BE2C (cell line): ENCODE results near the gene MALT1.

Experiments
- DNase-seq: peaks from one replicate; pipeline ENCODE4 v3.0.0-alpha.2; 2020
- H3K27me3 ChIP-seq: fragments of 250-450 bp; sonication (Bioruptor Pico); 2 replicates; pipeline ENCODE4 v1.5.1; 2020; ENCODE audit warnings: mild to moderate bottlenecking
- H3K36me3 ChIP-seq: fragments of 250-450 bp; sonication (Bioruptor Pico); 2 replicates; pipeline ENCODE4 v1.5.1; 2020; ENCODE audit warnings: mild to moderate bottlenecking
- H3K4me1 ChIP-seq: fragments of 250-450 bp; sonication (Bioruptor Pico); 2 replicates; pipeline ENCODE4 v1.5.1; 2020
- H3K4me3 ChIP-seq: 2 replicates; pipeline ENCODE4 v1.5.1; 2011; ENCODE audit warnings: low read depth, low read length
- H3K9me3 ChIP-seq: fragments of 250-450 bp; sonication (Bioruptor Pico); 2 replicates; pipeline ENCODE4 v1.5.1; 2020
- TF ChIP-seq, protein P1 (sequence below): IDR thresholded peaks from 2 replicates; pipeline ENCODE4 v1.5.1; 2012; ENCODE audit warnings: mild to moderate bottlenecking, low read depth, low read length

Gene MALT1

GRCh38 chr18:58785870-58786269 is 114.6 kb downstream of the MALT1 start:
- no peak for DNase-seq
- no peaks in the 10 kb centered on the region for H3K4me1 ChIP-seq
- no peaks in the 10 kb centered on the region for H3K9me3 ChIP-seq
- TF ChIP-seq, protein P1, sequence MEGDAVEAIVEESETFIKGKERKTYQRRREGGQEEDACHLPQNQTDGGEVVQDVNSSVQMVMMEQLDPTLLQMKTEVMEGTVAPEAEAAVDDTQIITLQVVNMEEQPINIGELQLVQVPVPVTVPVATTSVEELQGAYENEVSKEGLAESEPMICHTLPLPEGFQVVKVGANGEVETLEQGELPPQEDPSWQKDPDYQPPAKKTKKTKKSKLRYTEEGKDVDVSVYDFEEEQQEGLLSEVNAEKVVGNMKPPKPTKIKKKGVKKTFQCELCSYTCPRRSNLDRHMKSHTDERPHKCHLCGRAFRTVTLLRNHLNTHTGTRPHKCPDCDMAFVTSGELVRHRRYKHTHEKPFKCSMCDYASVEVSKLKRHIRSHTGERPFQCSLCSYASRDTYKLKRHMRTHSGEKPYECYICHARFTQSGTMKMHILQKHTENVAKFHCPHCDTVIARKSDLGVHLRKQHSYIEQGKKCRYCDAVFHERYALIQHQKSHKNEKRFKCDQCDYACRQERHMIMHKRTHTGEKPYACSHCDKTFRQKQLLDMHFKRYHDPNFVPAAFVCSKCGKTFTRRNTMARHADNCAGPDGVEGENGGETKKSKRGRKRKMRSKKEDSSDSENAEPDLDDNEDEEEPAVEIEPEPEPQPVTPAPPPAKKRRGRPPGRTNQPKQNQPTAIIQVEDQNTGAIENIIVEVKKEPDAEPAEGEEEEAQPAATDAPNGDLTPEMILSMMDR: no peak
- no peaks in the 10 kb centered on the region for H3K27me3 ChIP-seq
- no peaks in the 10 kb centered on the region for H3K36me3 ChIP-seq
- H3K4me3 ChIP-seq: no peak overlapping the region

DNA sequence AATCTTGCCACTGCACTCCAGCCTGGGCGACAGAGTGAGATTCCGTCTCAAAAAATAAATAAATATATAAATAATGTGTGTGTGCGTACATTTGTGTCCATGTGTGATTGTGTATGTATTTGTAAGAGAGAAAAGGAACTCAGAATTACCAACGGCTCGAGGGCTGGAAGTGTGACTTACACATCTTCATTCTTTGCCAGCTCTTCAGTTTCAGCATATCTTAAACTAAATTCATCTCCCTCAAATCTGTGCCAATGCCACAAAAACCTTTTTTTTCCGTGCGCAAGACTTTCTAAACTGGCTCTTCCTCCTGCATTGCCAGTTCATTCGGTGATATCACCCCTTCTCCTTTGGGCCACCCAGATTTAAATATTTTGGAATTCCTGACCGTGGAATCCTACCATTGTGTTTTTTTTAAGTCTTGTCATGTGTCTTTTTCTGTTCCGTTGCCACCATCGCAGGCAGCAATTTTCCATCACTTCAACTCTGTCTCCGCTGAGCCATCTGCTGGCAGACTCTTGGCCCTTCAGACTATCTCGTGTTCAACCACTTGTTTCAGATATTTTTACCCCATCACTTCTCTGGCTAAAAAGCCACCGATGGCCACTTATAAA is 116.4 kb downstream of the MALT1 start:
- no peaks in the 10 kb centered on the region for H3K9me3 ChIP-seq
- no peaks in the 10 kb centered on the region for H3K36me3 ChIP-seq
- H3K4me1 ChIP-seq: no peaks in the 10 kb centered on the region
- no peaks in the 10 kb centered on the region for H3K27me3 ChIP-seq
- TF ChIP-seq, protein P1: no peak
- H3K4me3 ChIP-seq: no peak overlapping the region
- DNase-seq: no peak

- H3K27me3 ChIP-seq: no peaks in the 10 kb centered on the region
- no peak overlapping the region for H3K4me3 ChIP-seq
- no peaks in the 10 kb centered on the region for H3K9me3 ChIP-seq
- DNase-seq: no peak
- no peaks in the 10 kb centered on the region for H3K4me1 ChIP-seq
- TF ChIP-seq, protein P1: no peak
- H3K36me3 ChIP-seq: no peaks in the 10 kb centered on the region
Observed at GRCh38 chr18:58788470-58788869, 117.2 kb downstream of the MALT1 start.

GRCh38 chr18:58788971-58789875 is 118.0 kb downstream of the MALT1 start:
- DNase-seq: no peak
- no peaks in the 10 kb centered on the region for H3K27me3 ChIP-seq

GRCh38 chr18:58789876-58790240 is 118.6 kb downstream of the MALT1 start:
- no peaks in the 10 kb centered on the region for H3K9me3 ChIP-seq
- TF ChIP-seq, protein P1: no peak
- no peaks in the 10 kb centered on the region for H3K27me3 ChIP-seq
- no peak overlapping the region for H3K4me3 ChIP-seq
- no peak for DNase-seq
- no peaks in the 10 kb centered on the region for H3K36me3 ChIP-seq
- no peaks in the 10 kb centered on the region for H3K4me1 ChIP-seq

More at GRCh38 chr18:58788971-58789875, 118.0 kb downstream of the MALT1 start:
- Histone ChIP-seq H3K4me1 (no peaks in the 10 kb centered on the region), H3K9me3 (no peaks in the 10 kb centered on the region), H3K36me3 (no peaks in the 10 kb centered on the region), H3K4me3 (no peak overlapping the region)
- TF ChIP-seq, protein P1: no peak

DNA sequence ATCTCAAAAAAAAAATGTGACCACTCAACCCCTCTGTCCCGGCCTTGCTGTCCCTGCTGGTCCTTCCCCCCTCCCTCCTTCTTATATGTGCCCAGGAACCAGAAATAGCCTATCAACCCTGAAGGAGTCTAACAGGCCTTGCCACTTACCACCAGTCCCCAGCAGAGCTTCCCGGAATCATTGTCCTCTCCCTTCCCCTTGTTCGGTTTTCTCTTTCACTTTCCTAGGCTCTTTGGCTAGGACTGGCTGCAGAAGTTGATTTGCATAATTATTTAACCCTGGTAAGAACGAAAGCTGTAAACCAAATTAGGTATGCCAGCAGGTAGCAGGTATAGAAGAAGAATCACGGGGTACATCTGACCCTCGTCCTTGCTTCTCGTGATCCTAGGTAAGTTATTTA is 120.8 kb downstream of the MALT1 start:
- no peaks in the 10 kb centered on the region for H3K27me3 ChIP-seq
- H3K36me3 ChIP-seq: no peaks in the 10 kb centered on the region
- H3K4me3 ChIP-seq: no peak overlapping the region
- H3K4me1 ChIP-seq: no peaks in the 10 kb centered on the region
- H3K9me3 ChIP-seq: no peaks in the 10 kb centered on the region
- TF ChIP-seq, protein P1: no peak
- no peak for DNase-seq
